ENCODE results near the gene CCDC66.

The CCDC66 gene

GRCh38 chr3:56612146-56612545 is 55.2 kb downstream of the CCDC66 start:
- no peak for TF ChIP-seq GATA2 (IDR thresholded peaks at IDR 0.05; ENCODE audit: low read depth, low read length)
- no peak for TF ChIP-seq GATA3 (IDR thresholded peaks at IDR 0.05; ENCODE audit: low read depth, low read length)

DNA sequence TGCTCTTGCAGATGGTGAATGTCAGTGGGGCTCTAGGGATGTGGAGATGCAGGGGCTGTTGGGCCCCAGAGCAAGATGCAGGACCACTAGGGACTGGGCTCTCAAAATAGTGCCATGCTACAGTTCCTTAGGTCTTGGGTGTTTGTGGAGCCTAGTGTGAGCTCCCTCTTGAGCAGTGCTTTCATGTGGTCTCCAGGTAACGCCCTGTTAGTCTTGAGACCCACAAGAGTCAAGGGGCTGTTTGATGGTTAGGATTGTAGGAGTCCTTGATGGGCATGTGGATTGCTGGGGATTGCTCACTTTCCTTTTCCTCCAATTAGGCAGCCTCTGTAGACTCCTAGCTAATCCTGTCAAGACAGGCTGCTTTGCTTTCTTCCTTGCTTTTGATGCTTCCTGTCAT is 56.0 kb downstream of the CCDC66 start:
- no peak for TF ChIP-seq GATA2 (IDR thresholded peaks at IDR 0.05; ENCODE audit: low read depth, low read length)
- no peak for TF ChIP-seq GATA3 (IDR thresholded peaks at IDR 0.05; ENCODE audit: low read depth, low read length)

DNA sequence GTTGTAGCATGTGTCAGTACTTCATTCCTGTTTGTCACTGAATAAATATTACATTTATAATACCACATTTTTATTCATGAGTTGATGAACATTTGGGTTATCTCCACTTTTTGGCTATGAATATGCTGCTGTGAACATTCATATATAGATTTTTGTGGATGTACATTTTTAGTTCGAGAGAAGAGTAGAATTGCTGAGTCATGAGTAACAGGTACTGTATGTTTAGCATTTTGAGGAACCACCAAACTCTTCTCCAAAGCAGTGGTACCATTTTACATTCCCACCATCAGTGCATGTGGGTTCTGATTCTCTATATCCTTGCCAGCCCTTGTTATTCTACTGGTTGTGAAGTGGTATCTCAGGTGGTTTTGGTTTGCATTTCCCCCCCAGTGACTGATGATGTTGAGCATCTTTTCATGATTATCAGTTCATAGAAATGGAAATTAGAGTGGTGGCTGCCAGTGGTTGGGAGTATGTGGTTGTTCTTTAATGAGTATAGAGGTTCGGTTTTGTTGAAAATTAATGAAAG is 59.6 kb downstream of the CCDC66 start:
- TF ChIP-seq GATA3 (IDR thresholded peaks at IDR 0.05; ENCODE audit: low read depth, low read length) (no peak), GATA2 (IDR thresholded peaks at IDR 0.05; ENCODE audit: low read depth, low read length) (no peak)

DNA sequence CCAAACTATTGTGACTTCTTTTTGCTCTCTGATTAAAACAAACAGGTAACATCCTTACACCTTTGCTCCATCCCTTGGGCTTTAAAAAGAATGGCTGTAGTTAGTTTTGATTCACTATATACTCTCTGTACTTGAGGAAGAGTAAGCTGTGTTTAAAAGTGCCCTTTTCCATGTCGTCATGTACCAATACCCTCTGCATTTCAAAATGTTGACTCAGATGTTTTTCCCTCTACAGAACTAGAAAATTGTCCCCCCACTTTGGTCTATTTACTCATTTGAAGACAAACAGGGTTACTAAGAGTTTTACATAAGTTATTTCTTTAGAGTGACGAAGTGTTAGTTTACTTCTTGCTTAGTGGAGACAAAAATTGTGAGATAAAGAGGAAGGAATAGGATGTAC is 63.4 kb downstream of the CCDC66 start:
- TF ChIP-seq GATA3 (IDR thresholded peaks at IDR 0.05; ENCODE audit: low read depth, low read length) (no peak), GATA2 (IDR thresholded peaks at IDR 0.05; ENCODE audit: low read depth, low read length) (no peak)

- TF ChIP-seq GATA3 (IDR thresholded peaks at IDR 0.05; ENCODE audit: low read depth, low read length) (no peak), GATA2 (IDR thresholded peaks at IDR 0.05; ENCODE audit: low read depth, low read length) (no peak)
Measured at GRCh38 chr3:56621681-56622080, 64.7 kb downstream of the CCDC66 start.

DNA sequence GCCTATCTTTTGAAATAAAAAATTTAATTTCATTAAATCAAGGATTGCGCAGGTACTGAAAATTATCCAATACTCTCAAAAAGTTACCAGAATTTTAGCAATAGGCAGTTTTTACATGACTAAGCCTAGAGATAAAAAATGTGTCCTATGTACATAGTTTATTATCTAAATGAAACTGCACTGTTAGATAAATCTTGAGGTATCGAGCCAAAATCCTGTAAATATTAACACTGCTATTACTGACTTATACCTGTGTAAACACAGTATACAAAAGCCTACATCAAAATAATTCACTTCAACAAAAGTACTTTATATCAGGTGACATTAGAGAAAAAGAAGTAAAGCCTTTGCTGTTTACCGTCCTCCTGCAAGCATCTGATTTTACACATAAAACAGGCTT is 65.4 kb downstream of the CCDC66 start:
- TF ChIP-seq GATA3 (IDR thresholded peaks at IDR 0.05; ENCODE audit: low read depth, low read length): no peak

DNA sequence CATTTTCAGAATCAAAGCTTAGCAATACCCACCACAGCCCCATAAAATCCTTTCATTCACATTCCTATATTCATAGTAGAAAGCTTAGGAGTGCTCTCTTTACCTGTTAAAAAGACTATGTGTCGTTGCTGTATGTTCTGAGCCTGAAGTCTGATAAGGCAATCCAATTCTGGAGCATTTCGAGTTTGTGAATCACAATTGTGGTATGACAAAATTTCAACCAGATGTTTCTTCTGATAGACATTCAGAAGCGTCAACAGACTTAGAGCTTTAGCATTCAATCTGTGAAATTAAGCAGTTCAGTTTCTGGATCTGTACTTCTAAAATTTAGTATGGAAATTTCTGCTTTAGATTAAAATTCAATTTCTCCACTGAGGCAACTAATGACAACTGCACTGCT is 67.8 kb downstream of the CCDC66 start:
- no peak for TF ChIP-seq GATA3 (IDR thresholded peaks at IDR 0.05; ENCODE audit: low read depth, low read length)
- TF ChIP-seq GATA2 (IDR thresholded peaks at IDR 0.05; ENCODE audit: low read depth, low read length): no peak

DNA sequence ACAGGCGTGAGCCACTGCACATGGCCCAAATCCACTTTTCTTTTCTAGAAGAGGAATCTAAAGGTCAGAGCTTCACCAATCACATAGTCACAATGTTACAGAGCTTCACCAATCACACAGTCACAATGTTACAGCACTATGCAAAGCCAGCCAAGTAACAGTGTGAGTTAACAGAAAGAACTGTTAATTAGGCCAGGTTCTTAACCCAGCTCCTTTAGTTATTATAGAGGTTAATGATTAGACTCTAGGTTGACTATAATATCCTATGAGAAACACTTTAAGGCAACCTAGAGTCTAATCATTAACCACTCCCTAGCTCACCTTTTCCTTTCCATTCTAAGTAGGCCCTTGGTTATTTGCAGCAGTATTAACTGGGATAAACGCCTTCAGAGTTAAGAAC is 72.1 kb downstream of the CCDC66 start:
- TF ChIP-seq GATA2 (IDR thresholded peaks at IDR 0.05; ENCODE audit: low read depth, low read length): no peak

GRCh38 chr3:56629451-56629850 is 72.5 kb downstream of the CCDC66 start:
- TF ChIP-seq GATA3 (IDR thresholded peaks at IDR 0.05; ENCODE audit: low read depth, low read length) (no peak), GATA2 (IDR thresholded peaks at IDR 0.05; ENCODE audit: low read depth, low read length) (no peak)

DNA sequence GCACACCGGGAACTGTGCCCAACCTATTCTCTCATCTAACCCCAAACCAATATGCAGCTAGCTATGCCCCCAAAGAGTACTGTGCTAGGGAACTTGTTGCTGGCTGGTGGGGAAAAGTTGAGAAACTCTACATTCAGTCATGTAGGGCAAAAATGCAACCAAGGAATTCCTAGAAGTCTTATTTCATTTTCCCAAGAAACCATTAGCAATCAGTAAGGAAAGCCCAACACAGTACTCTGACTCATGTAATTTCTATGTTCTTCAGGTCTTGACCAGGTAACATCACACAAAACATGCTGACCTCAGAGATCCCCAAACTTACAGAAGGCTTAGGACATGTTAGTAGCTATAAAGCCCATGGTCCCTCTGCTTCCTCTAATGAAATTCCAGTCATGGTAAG is 74.0 kb downstream of the CCDC66 start:
- TF ChIP-seq GATA2 (IDR thresholded peaks at IDR 0.05; ENCODE audit: low read depth, low read length) (no peak), GATA3 (IDR thresholded peaks at IDR 0.05; ENCODE audit: low read depth, low read length) (no peak)

GRCh38 chr3:56633181-56633580 is 76.2 kb downstream of the CCDC66 start:
- TF ChIP-seq GATA2 (IDR thresholded peaks at IDR 0.05; ENCODE audit: low read depth, low read length) (no peak), GATA3 (IDR thresholded peaks at IDR 0.05; ENCODE audit: low read depth, low read length) (no peak)

DNA sequence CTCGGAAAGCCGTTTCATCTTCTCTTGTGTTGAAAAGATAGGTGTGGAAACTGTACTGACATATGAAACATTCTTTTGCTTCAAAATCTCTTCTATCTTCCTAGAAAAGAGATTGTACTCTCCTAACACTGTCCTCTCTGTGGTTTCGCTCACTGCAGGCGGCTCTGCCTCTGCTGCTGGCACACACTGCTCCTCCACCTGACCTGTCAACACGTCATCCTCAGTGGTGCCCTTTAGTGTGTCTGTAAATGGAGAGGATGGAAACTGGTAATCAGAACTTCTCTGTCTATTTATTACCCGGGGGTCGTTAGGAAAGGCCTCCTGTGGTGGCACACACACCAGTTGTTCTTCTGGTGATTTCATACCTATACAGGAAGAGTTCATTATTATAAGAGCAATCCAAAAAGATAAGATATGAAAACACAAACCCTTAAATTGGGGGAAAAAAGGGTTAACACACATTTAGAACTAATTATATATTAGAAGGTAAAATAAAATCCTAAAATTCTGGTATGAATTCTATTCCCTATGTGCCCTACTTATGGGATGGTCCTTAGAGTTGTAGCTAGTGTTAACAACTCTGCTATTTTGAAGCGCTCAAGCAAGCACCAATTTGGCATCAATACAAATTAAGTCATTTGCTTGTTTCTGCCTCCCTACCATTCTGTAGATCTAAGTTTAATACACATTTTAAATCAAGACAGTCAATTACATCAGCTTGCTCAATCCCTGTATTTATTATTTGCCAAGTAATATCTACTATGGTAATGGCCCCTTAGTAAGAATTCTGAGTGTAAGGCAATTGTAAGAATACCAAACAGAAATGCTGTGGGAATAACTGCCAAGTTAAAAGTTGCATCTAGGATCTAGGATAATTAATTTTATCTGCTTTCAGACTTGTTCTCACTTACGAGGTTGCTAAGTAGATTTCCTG is 76.9 kb downstream of the CCDC66 start:
- TF ChIP-seq GATA3 (IDR thresholded peaks at IDR 0.05; ENCODE audit: low read depth, low read length): no peak
- TF ChIP-seq GATA2 (IDR thresholded peaks at IDR 0.05; ENCODE audit: low read depth, low read length): no peak

- TF ChIP-seq GATA2 (IDR thresholded peaks at IDR 0.05; ENCODE audit: low read depth, low read length) (no peak), GATA3 (IDR thresholded peaks at IDR 0.05; ENCODE audit: low read depth, low read length) (no peak)
Measured at GRCh38 chr3:56645407-56645806, 88.4 kb downstream of the CCDC66 start.

DNA sequence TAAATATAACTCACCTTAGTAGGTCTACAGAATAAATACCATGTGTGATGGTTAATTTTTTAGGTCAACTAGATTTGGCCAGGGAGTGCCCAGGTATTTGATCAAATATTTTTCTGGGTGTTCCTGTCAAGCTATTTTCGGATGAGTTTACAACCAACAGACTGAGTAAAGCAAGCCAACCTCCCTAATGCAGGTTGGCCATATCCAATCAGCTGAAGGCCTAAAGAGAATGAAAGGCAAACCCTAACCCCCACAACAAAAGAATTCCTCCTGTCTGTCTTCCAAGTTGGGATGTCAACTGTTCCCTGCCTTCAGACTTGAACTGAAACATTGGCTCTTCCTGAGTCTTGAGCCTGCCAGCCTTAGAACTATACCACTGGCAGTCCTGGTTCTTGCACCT is 97.5 kb downstream of the CCDC66 start:
- no peak for TF ChIP-seq GATA3 (IDR thresholded peaks at IDR 0.05; ENCODE audit: low read depth, low read length)
- TF ChIP-seq GATA2 (IDR thresholded peaks at IDR 0.05; ENCODE audit: low read depth, low read length): no peak

DNA sequence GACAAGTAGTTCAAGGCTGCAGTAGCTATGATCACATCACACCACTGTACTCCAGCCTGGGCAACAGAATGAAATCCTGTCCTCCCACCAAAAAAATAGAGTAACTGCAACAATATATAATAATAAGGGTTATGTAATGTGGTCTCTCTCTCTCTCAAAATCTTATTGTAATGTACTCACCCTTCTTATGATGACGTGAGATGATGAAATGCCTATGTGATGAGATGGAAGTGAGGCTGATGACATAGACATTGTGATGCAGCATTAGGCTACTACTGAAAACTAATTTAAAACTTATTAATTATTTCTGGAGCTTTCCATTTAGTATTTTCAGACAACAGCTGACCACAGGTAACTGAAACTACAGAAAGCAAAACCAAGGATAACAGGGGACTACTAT is 98.7 kb downstream of the CCDC66 start:
- TF ChIP-seq GATA3 (IDR thresholded peaks at IDR 0.05; ENCODE audit: low read depth, low read length) (no peak), GATA2 (IDR thresholded peaks at IDR 0.05; ENCODE audit: low read depth, low read length) (no peak)

Data from SH-SY5Y (cell line).